Common myeloid progenitor, CD34-positive (primary cell): ENCODE results near the gene ZNF653.

Experiments used
- CTCF ChIA-PET: fragments of 350-600 bp; sonication (Branson Sonifier 250); formaldehyde crosslinking; loops from one replicate; lab custom pipeline; 2021; ENCODE audit warnings: antibody characterized with exemption; lab: Charles Lee
- POLR2A ChIA-PET: fragments of 350-600 bp; sonication (Branson Sonifier 250); formaldehyde crosslinking; loops from one replicate; lab custom pipeline; 2021; ENCODE audit warnings: antibody characterized with exemption; lab: Charles Lee
- DNase-seq, 3 donors: peaks; one replicate each; pipeline versions ENCODE4 v3.0.0 to v3.0.0-alpha.2; 2013
- H3K27ac ChIP-seq, 2 experiments: 1 replicate in 1 of 2; 2 replicates in 1 of 2; pipeline ENCODE4 v1.7.0; 2013; ENCODE audit warnings: inconsistent platforms in 2 of 2, low read length in 2 of 2, mild to moderate bottlenecking in 2 of 2, low read depth in 1 of 2, moderate library complexity in 1 of 2; ENCODE audit not compliant: severe bottlenecking in 2 of 2, insufficient read depth in 1 of 2, poor library complexity in 1 of 2
- H3K27me3 ChIP-seq, 5 experiments: replicated peaks in 2 of 5; 1 replicate in 3 of 5; 2 replicates in 2 of 5; pipeline versions ENCODE4 v1.6.1 to v1.7.0; 2013; ENCODE audit warnings: low read length in 4 of 5, mild to moderate bottlenecking in 2 of 5, moderate library complexity in 2 of 5, inconsistent platforms in 1 of 5; ENCODE audit not compliant: insufficient read depth in 5 of 5, control insufficient read depth in 4 of 5
- H3K36me3 ChIP-seq, 4 experiments: 1 replicate in 2 of 4; 2 replicates in 2 of 4; pipeline versions ENCODE4 v1.6.1 to v1.7.0; 2013; ENCODE audit warnings: low read length in 3 of 4, control low read depth in 1 of 4, mild to moderate bottlenecking in 1 of 4; ENCODE audit not compliant: control insufficient read depth in 4 of 4, insufficient read depth in 4 of 4
- H3K4me1 ChIP-seq, 4 experiments: 1 replicate in 3 of 4; 2 replicates in 1 of 4; pipeline versions ENCODE4 v1.6.1 to v1.7.1; 2013; ENCODE audit warnings: low read length in 3 of 4, mild to moderate bottlenecking in 3 of 4, control low read depth in 1 of 4, inconsistent platforms in 1 of 4, moderate library complexity in 1 of 4; ENCODE audit not compliant: control insufficient read depth in 4 of 4, insufficient read depth in 4 of 4; ENCODE audit errors: control extremely low read depth in 1 of 4
- H3K4me3 ChIP-seq, 7 experiments: 1 replicate in 4 of 7; 2 replicates in 3 of 7; pipeline versions ENCODE4 v1.5.1 to v1.7.0; 2013; ENCODE audit warnings: mild to moderate bottlenecking in 7 of 7, low read length in 6 of 7, moderate library complexity in 6 of 7, inconsistent platforms in 2 of 7, low read depth in 2 of 7, control low read depth in 1 of 7; ENCODE audit not compliant: insufficient read depth in 4 of 7, control insufficient read depth in 1 of 7; ENCODE audit errors: extremely low read depth in 1 of 7
- H3K9me3 ChIP-seq, 5 experiments: 1 replicate in 4 of 5; 2 replicates in 1 of 5; pipeline versions ENCODE4 v1.6.1 to v1.7.1; 2013; ENCODE audit warnings: low read length in 4 of 5, mild to moderate bottlenecking in 2 of 5, inconsistent platforms in 1 of 5, low read depth in 1 of 5, moderate library complexity in 1 of 5; ENCODE audit not compliant: control insufficient read depth in 4 of 5, insufficient read depth in 2 of 5; ENCODE audit errors: control extremely low read depth in 1 of 5
- whole genome bisulfite sequencing: methylation state at CpG from one replicate; pipeline ENCODE4 v1.1.5; 2013; ENCODE audit not compliant: insufficient coverage; 5-methylcytosine and 5-hydroxymethylcytosine counted together

ZNF653 gene

DNA sequence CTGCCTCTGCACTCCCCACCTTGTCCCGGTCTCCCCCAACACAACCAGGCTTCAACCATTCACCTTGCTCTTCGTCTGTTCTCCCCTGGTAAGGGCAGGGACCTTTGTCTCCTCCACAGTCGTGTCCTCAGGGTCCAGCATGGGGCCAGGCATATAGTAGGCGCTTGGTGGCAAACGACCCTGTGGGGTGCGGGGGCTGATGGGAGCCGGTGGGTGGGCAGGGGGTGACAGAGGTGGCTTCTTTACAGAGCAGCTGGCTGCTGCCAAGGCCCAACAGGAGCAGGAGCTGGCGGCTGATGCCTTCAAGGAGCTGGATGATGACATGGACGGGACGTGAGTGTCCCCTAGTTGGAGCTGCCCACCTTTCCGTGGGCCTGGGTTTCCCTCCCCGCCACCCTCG lies 60.5 kb downstream of the ZNF653 start:
- H3K27me3 ChIP-seq = no peaks in the 10 kb centered on the region
- no peaks in the 10 kb centered on the region for H3K9me3 ChIP-seq
- no peak overlapping the region for H3K27ac ChIP-seq
- ChIA-PET CTCF (interaction anchor here (0.8 to 2.8 kb wide), 8 partner anchors 17 to 155 kb away, joined by 3 to 10 read pairs (median 4); partner anchors contain the start of genes SWSAP1 and TSPAN16), POLR2A (no interaction called here)
- peaks cover 4 to 85% (median 60%) of the 10 kb centered on the region in 4 experiments for H3K36me3 ChIP-seq
- H3K4me3 ChIP-seq = no peak overlapping the region
- H3K4me1 ChIP-seq = no peaks in the 10 kb centered on the region
- DNase-seq = no peak
- 96% methylated on average over 13 of the region's 13 CpGs for WGBS

DNA sequence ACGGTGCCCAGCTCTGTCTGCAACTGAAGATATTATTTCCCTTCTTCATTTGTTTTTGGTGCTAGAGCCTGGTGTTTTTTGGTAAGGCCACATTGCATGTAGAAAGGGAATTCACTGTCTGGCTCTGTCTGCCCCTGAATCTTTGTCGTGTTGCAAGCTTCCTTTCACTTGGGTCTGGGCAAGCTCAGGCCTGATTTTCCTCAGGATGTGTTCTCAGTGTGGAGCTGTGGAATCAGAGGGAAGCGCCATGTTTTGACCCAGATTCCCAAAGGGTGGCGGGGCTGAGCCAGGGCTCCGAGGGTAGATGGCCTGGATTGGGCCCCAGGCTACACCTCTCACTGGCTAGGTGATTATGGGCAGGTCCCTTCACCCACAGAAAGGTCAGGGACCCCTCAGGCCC lies 61.6 kb downstream of the ZNF653 start:
- ChIA-PET POLR2A (no interaction called here), CTCF (interaction anchor here (1.4 to 2.8 kb wide), 5 partner anchors 9 to 155 kb away, joined by 4 to 11 read pairs (median 6); no protein-coding TSS in a partner anchor)
- H3K9me3 ChIP-seq = no peaks in the 10 kb centered on the region
- no peak for DNase-seq
- H3K36me3 ChIP-seq = peaks cover 0 to 86% (median 62%) of the 10 kb centered on the region in 4 experiments
- H3K4me3 ChIP-seq = no peak overlapping the region
- no peak overlapping the region for H3K27ac ChIP-seq
- no peaks in the 10 kb centered on the region for H3K27me3 ChIP-seq
- H3K4me1 ChIP-seq = no peaks in the 10 kb centered on the region
- WGBS = 95% methylated on average over 3 of the region's 5 CpGs

DNA sequence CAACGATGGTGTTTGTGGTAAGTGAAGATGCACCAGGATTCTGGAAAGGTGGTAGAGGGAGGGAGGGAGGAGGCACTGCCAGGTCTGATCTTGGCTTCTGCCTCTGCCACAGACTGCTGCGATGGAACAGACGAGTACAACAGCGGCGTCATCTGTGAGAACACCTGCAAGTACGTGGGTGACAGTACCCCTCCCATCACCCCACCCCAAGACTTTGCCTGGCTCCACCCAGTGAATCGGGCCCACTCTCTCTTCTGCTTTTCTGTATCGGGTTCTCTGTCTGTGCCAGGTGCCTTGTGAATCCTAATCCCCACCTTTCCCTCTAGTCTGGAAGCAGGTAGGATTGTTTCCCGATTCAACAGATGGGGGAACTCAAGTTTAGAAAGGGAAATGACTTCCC lies 67.7 kb downstream of the ZNF653 start:
- no peak overlapping the region for H3K4me3 ChIP-seq
- H3K4me1 ChIP-seq = peaks cover 2 to 18% (median 15%) of the 10 kb centered on the region in 4 experiments
- H3K36me3 ChIP-seq = peaks cover 0 to 53% (median 40%) of the 10 kb centered on the region in 4 experiments
- no peaks in the 10 kb centered on the region for H3K27me3 ChIP-seq
- peak in 1 of 3 donors; percentile 17 for DNase-seq
- H3K27ac ChIP-seq = no peak overlapping the region
- ChIA-PET POLR2A (no interaction called here), CTCF (interaction anchor here (1.8 to 2.9 kb wide), 2 partner anchors 8 to 57 kb away, joined by 4 to 12 read pairs; no protein-coding TSS in a partner anchor)
- H3K9me3 ChIP-seq = no peaks in the 10 kb centered on the region
- 100% methylated on average over 4 of the region's 9 CpGs for WGBS

DNA sequence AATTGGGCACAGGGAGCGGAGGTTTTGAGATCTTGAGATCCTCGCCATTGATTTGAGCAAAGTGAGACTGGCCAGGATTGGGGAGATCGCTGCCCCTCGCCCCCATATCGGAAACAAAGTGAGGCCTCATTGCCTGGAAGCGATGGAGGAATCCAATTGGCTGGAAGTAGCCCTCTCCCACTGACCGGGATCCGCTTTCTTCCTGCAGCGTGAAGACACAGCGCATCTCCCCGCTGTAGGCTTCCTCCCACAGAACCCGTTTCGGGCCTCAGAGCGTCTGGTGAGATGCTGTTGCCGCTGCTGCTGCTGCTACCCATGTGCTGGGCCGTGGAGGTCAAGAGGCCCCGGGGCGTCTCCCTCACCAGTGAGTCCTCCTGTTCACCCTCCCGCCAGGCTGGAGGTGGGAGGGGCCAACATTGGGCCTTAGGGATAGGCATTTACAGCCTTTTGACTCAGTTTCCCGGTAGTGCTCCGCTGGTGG lies 69.8 kb downstream of the ZNF653 start:
- no peak for DNase-seq
- peak overlapping the region; percentile 74 to 99 (median 96) for H3K4me3 ChIP-seq
- peaks cover 0 to 34% (median 21%) of the 10 kb centered on the region in 4 experiments for H3K36me3 ChIP-seq
- POLR2A ChIA-PET = interaction anchor here (0.6 to 1.2 kb wide), 2 partner anchors 61 to 89 kb away, joined by 3 to 4 read pairs; partner anchors contain the start of genes CCDC159 and SWSAP1
- CTCF ChIA-PET = interaction anchor here (0.9 to 2.9 kb wide), 6 partner anchors 52 to 116 kb away, joined by 3 to 12 read pairs (median 4); partner anchors contain the start of gene EPOR
- no peaks in the 10 kb centered on the region for H3K9me3 ChIP-seq
- 7% methylated on average over 17 of the region's 21 CpGs for WGBS
- H3K4me1 ChIP-seq = peaks cover 2 to 18% (median 15%) of the 10 kb centered on the region in 4 experiments
- peak overlapping the region; percentile 78 to 83 for H3K27ac ChIP-seq
- peaks cover 0 to under 1% (median 0%) of the 10 kb centered on the region in 5 experiments for H3K27me3 ChIP-seq

DNA sequence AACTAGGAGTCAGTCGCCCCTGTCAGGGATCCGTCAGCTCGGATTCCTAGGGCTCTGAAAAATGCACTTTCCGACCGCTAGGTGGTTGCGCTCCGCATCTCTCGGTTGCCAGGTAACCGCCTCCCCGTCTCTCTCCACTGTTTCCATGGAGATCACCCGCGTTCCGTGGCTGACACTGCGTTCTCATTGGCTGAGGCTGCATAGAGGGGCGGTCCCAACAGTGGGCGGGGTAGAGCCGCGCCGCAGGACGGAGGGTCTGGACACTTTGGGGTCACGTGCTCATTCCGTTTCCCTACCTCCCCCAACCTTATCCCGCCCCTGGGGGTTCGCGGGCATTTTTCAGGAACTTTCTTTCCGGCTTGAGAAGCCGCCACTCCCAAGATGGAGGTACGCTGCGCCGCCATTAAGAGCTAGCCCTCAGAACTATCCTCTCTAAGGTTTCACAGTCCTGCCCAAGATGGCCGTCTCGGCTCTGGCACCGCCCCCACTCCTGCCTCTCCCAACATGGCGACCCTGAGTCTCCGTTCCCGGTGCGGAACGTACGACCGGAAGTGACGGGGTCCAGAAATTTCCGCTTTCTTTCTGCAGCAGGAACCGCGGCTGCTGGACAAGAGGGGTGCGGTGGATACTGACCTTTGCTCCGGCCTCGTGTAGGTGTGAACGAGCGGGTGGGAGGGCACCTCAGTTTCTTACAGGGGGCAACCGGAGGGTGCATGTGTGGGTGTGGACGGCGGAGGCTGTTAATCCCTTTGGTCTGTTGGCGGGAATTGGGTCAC lies 70.4 kb downstream of the ZNF653 start, which contains the start of the genes ODAD3 and PRKCSH:
Gene ODAD3 (minus strand): TSS at position 65 of the 776 bp plus-strand sequence. CDS start 105 bp downstream, outside the sequence.
Gene PRKCSH (plus strand): TSS at position 579 of the 776 bp plus-strand sequence. CDS start 483 bp downstream, outside the sequence.
- H3K9me3 ChIP-seq = no peaks in the 10 kb centered on the region
- peaks cover 2 to 18% (median 15%) of the 10 kb centered on the region in 4 experiments for H3K4me1 ChIP-seq
- ChIA-PET CTCF (interaction anchor here (1.4 to 1.9 kb wide), 4 partner anchors 11 to 60 kb away, joined by 3 to 5 read pairs (median 4); partner anchors contain the start of gene EPOR), POLR2A (interaction anchor here (0.6 to 1.2 kb wide), 5 partner anchors 20 to 89 kb away, joined by 3 to 4 read pairs (median 3); partner anchors contain the start of genes CCDC159 and SWSAP1)
- 0% methylated on average over 46 of the region's 53 CpGs for WGBS
- H3K27ac ChIP-seq = peak within 1 kb of the TSS; percentile 78 to 83
- H3K4me3 ChIP-seq = peak within 1 kb of the TSS; percentile 74 to 99 (median 96)
- peak; percentile 100 for DNase-seq
- H3K36me3 ChIP-seq = peaks cover 0 to 28% (median 17%) of the 10 kb centered on the region in 4 experiments
- H3K27me3 ChIP-seq = peaks cover 0 to 2% (median 0%) of the 10 kb centered on the region in 5 experiments

DNA sequence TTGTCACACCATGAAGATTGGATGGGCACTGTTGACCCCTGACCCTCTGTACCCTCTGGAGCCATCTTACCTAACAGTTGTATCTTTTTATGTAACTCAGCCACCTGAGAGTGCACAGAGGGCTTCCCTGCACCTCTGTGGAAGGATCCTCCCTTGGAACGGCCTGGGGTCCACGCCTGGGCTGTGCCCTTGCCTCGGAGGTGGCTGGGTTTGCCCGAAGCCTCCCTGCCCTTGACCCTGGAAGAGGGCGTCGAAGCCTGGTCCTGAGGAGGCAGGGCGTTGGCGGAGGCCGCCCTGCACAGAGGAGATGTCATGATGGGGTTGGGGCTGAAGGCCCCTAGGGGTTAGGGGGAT lies 71.0 kb downstream of the ZNF653 start:
- Histone ChIP-seq H3K4me1 (peaks cover 2 to 18% (median 15%) of the 10 kb centered on the region in 4 experiments), H3K27me3 (peaks cover 0 to 2% (median 0%) of the 10 kb centered on the region in 5 experiments), H3K36me3 (peaks cover 0 to 25% (median 15%) of the 10 kb centered on the region in 4 experiments), H3K27ac (peak overlapping the region in 1 of 2 experiments; percentile 83), H3K4me3 (peak overlapping the region; percentile 0 to 97 (median 57)), H3K9me3 (no peaks in the 10 kb centered on the region)
- 10% methylated on average over 9 of the region's 9 CpGs for WGBS
- POLR2A ChIA-PET = interaction anchor here (0.6 to 1.2 kb wide), 4 partner anchors 21 to 60 kb away, joined by 3 to 4 read pairs (median 4); partner anchors contain the start of gene SWSAP1
- no peak for DNase-seq
- CTCF ChIA-PET = interaction anchor here (1.4 to 1.9 kb wide), 3 partner anchors 11 to 60 kb away, joined by 3 to 5 read pairs (median 5); no protein-coding TSS in a partner anchor
